ENCODE results near the gene DVL1.

DNA sequence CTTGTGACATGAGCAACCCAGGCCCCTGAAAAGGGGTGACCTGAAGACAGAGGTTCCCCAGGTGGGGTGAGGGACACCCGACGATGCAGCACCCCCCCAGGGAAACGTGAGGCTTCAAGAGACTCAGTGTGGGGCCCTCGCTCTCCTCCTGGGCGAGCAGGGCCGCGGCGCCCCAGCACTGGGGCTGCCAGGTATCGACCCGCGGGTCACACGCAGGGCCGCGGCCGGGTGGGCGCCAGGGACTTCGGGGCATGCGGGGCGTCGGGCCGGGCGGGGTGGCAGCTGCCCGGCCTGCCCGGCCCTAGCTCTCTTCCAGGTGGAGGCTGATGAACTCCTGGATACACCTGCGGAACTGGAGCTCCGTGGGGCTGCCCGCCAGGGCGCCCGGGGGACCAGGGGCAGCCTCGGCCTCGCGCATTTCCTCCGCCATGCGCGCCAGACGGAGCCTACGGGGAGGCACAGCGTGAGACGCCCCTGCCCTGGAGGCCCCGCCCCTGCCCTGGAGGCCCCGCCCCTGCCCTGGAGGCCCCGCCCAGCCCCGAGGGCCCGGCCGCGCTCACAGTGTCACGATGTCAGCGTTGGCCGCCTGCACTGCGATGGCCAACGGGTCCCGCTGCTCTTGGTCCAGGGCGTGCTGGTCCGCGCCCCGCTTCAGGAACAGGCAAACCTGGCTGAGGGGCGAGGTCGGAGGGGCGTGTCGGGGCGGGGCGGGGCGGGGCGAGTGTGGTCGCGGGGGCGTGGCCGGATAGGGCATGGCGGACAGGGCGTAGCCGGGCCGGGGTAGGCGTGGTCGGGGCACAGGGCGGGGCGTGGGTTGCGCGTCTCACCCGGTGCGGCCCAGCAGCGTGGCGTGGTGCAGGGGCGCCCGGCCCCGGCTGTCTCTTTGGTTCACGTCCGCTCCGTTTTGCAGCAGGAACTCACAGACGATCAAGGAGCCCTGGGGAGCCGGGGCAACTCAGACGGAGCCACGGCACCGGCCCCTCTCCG, 55.7 kb downstream of the DVL1 start:
- TF ChIP-seq CREB1 (IDR thresholded peaks at IDR 0.05; ENCODE audit: low read depth): no peak
- TF ChIP-seq TEAD4 (IDR thresholded peaks at IDR 0.05): no peak
- no peak for TF ChIP-seq TAF1 (IDR thresholded peaks at IDR 0.05; ENCODE audit: low read depth)
- no peak for TF ChIP-seq EGR1 (IDR thresholded peaks at IDR 0.05)
- TF ChIP-seq, protein P1, sequence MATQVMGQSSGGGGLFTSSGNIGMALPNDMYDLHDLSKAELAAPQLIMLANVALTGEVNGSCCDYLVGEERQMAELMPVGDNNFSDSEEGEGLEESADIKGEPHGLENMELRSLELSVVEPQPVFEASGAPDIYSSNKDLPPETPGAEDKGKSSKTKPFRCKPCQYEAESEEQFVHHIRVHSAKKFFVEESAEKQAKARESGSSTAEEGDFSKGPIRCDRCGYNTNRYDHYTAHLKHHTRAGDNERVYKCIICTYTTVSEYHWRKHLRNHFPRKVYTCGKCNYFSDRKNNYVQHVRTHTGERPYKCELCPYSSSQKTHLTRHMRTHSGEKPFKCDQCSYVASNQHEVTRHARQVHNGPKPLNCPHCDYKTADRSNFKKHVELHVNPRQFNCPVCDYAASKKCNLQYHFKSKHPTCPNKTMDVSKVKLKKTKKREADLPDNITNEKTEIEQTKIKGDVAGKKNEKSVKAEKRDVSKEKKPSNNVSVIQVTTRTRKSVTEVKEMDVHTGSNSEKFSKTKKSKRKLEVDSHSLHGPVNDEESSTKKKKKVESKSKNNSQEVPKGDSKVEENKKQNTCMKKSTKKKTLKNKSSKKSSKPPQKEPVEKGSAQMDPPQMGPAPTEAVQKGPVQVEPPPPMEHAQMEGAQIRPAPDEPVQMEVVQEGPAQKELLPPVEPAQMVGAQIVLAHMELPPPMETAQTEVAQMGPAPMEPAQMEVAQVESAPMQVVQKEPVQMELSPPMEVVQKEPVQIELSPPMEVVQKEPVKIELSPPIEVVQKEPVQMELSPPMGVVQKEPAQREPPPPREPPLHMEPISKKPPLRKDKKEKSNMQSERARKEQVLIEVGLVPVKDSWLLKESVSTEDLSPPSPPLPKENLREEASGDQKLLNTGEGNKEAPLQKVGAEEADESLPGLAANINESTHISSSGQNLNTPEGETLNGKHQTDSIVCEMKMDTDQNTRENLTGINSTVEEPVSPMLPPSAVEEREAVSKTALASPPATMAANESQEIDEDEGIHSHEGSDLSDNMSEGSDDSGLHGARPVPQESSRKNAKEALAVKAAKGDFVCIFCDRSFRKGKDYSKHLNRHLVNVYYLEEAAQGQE (IDR thresholded peaks at IDR 0.05; ENCODE audit: low read depth): no peak
- TF ChIP-seq, protein P2, sequence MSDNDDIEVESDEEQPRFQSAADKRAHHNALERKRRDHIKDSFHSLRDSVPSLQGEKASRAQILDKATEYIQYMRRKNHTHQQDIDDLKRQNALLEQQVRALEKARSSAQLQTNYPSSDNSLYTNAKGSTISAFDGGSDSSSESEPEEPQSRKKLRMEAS (IDR thresholded peaks at IDR 0.05): peak; percentile 88
- no peak for TF ChIP-seq ZBTB7A (IDR thresholded peaks at IDR 0.05; ENCODE audit: low read depth)
- no peak for TF ChIP-seq EP300 (IDR thresholded peaks at IDR 0.05; ENCODE audit: borderline replicate concordance)
- TF ChIP-seq YY1 (IDR thresholded peaks at IDR 0.05; ENCODE audit: low read depth): 0 out of 2 replicates have a peak, but pooled peaks have one; percentile 17
- no peak for TF ChIP-seq RAD21 (IDR thresholded peaks at IDR 0.05; ENCODE audit: low read depth)
- TF ChIP-seq, protein P3, sequence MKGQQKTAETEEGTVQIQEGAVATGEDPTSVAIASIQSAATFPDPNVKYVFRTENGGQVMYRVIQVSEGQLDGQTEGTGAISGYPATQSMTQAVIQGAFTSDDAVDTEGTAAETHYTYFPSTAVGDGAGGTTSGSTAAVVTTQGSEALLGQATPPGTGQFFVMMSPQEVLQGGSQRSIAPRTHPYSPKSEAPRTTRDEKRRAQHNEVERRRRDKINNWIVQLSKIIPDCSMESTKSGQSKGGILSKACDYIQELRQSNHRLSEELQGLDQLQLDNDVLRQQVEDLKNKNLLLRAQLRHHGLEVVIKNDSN (IDR thresholded peaks at IDR 0.05): no peak

Data from Ishikawa (cell line).